Muscle layer of duodenum (tissue), 2 donors: ENCODE data around the gene CD164L2.

ENCODE experiments used
- H3K27ac ChIP-seq: one replicate; pipeline ENCODE4 v1.7.0; 2013; ENCODE audit warnings: mild to moderate bottlenecking, low read length
- H3K27me3 ChIP-seq: one replicate; pipeline ENCODE4 v1.7.0; 2013; ENCODE audit warnings: low read depth, mild to moderate bottlenecking, control low read depth, low read length
- H3K36me3 ChIP-seq, 2 donors: one replicate each; pipeline ENCODE4 v1.7.0; 2013; ENCODE audit warnings: low read length in 2 of 2, control low read depth in 1 of 2, mild to moderate bottlenecking in 1 of 2; ENCODE audit not compliant: insufficient read depth in 2 of 2, control insufficient read depth in 1 of 2
- H3K4me1 ChIP-seq, 2 donors: one replicate each; pipeline ENCODE4 v1.7.0; 2013; ENCODE audit warnings: low read length in 2 of 2, mild to moderate bottlenecking in 2 of 2, control low read depth in 1 of 2, moderate library complexity in 1 of 2; ENCODE audit not compliant: insufficient read depth in 2 of 2, control insufficient read depth in 1 of 2
- H3K4me3 ChIP-seq, 2 donors: one replicate each; pipeline ENCODE4 v1.7.0; 2013; ENCODE audit warnings: low read length in 2 of 2, low read depth in 1 of 2, mild to moderate bottlenecking in 1 of 2
- H3K9me3 ChIP-seq, 2 donors: one replicate each; pipeline ENCODE4 v1.7.0; 2013; ENCODE audit warnings: low read length in 2 of 2, control low read depth in 1 of 2, mild to moderate bottlenecking in 1 of 2; ENCODE audit not compliant: control insufficient read depth in 1 of 2
- donor health status: healthy.

Gene CD164L2

GRCh38 chr1:27358928-27359313 lies 24.2 kb downstream of the CD164L2 start:
- H3K9me3 ChIP-seq: no peaks in the 10 kb centered on the region
- peaks cover 33 to 81% of the 10 kb centered on the region in 2 donors for H3K36me3 ChIP-seq
- H3K4me1 ChIP-seq: peaks cover 0 to 15% of the 10 kb centered on the region in 2 donors
- no peak overlapping the region for H3K27ac ChIP-seq
- H3K4me3 ChIP-seq: no peak overlapping the region
- no peaks in the 10 kb centered on the region for H3K27me3 ChIP-seq

- peaks cover 33 to 81% of the 10 kb centered on the region in 2 donors for H3K36me3 ChIP-seq
- peaks cover 0 to 15% of the 10 kb centered on the region in 2 donors for H3K4me1 ChIP-seq
- H3K9me3 ChIP-seq: no peaks in the 10 kb centered on the region
- no peak overlapping the region for H3K27ac ChIP-seq
- H3K27me3 ChIP-seq: no peaks in the 10 kb centered on the region
- no peak overlapping the region for H3K4me3 ChIP-seq
These were observed 24.9 kb downstream of the CD164L2 start for GRCh38 chr1:27358038-27358927.

- Histone ChIP-seq H3K4me1 (peaks cover 0 to 15% of the 10 kb centered on the region in 2 donors), H3K36me3 (peaks cover 32 to 77% of the 10 kb centered on the region in 2 donors), H3K27ac (no peak overlapping the region), H3K27me3 (no peaks in the 10 kb centered on the region), H3K9me3 (no peaks in the 10 kb centered on the region), H3K4me3 (peak overlapping the region; percentile 37 to 50)
These were observed 25.7 kb downstream of the CD164L2 start for GRCh38 chr1:27357281-27358037.

GRCh38 chr1:27356619-27357280 lies 26.4 kb downstream of the CD164L2 start:
- peaks cover 25 to 70% of the 10 kb centered on the region in 2 donors for H3K36me3 ChIP-seq

GRCh38 chr1:27356277-27356618 lies 26.9 kb downstream of the CD164L2 start:
- Histone ChIP-seq H3K4me3 (no peak overlapping the region), H3K9me3 (no peaks in the 10 kb centered on the region), H3K27me3 (no peaks in the 10 kb centered on the region), H3K4me1 (peaks cover 0 to 16% of the 10 kb centered on the region in 2 donors), H3K36me3 (peaks cover 20 to 65% of the 10 kb centered on the region in 2 donors), H3K27ac (no peak overlapping the region)

More at GRCh38 chr1:27356619-27357280, 26.4 kb downstream of the CD164L2 start:
- Histone ChIP-seq H3K4me3 (peak overlapping the region in 1 of 2 donors; percentile 50), H3K27me3 (no peaks in the 10 kb centered on the region), H3K4me1 (peaks cover 0 to 15% of the 10 kb centered on the region in 2 donors), H3K9me3 (no peaks in the 10 kb centered on the region), H3K27ac (no peak overlapping the region)

- no peaks in the 10 kb centered on the region for H3K27me3 ChIP-seq
- H3K36me3 ChIP-seq: peaks cover 16 to 59% of the 10 kb centered on the region in 2 donors
- peaks cover 0 to 18% of the 10 kb centered on the region in 2 donors for H3K4me1 ChIP-seq
- H3K9me3 ChIP-seq: no peaks in the 10 kb centered on the region
- H3K27ac ChIP-seq: no peak overlapping the region
- no peak overlapping the region for H3K4me3 ChIP-seq
These were observed 27.4 kb downstream of the CD164L2 start for GRCh38 chr1:27355683-27356082.

- Histone ChIP-seq H3K9me3 (no peaks in the 10 kb centered on the region), H3K27ac (no peak overlapping the region), H3K36me3 (peaks cover 12 to 47% of the 10 kb centered on the region in 2 donors), H3K4me1 (peaks cover 2 to 33% of the 10 kb centered on the region in 2 donors), H3K27me3 (peaks cover 2% of the 10 kb centered on the region), H3K4me3 (no peak overlapping the region)
These were observed 29.5 kb downstream of the CD164L2 start for GRCh38 chr1:27353629-27354028.

GRCh38 chr1:27353166-27353565 lies 30.0 kb downstream of the CD164L2 start:
- no peaks in the 10 kb centered on the region for H3K9me3 ChIP-seq
- H3K36me3 ChIP-seq: peaks cover 12 to 42% of the 10 kb centered on the region in 2 donors
- no peak overlapping the region for H3K27ac ChIP-seq
- H3K4me3 ChIP-seq: no peak overlapping the region
- H3K27me3 ChIP-seq: peaks cover 2% of the 10 kb centered on the region
- H3K4me1 ChIP-seq: peaks cover 2 to 33% of the 10 kb centered on the region in 2 donors

GRCh38 chr1:27351541-27352107 lies 31.5 kb downstream of the CD164L2 start:
- H3K27me3 ChIP-seq: peaks cover 2% of the 10 kb centered on the region
- H3K4me3 ChIP-seq: no peak overlapping the region
- no peaks in the 10 kb centered on the region for H3K9me3 ChIP-seq
- peaks cover 2 to 23% of the 10 kb centered on the region in 2 donors for H3K4me1 ChIP-seq
- H3K36me3 ChIP-seq: peaks cover 12 to 29% of the 10 kb centered on the region in 2 donors
- no peak overlapping the region for H3K27ac ChIP-seq

GRCh38 chr1:27350663-27351540 lies 32.2 kb downstream of the CD164L2 start:
- Histone ChIP-seq H3K9me3 (no peaks in the 10 kb centered on the region), H3K4me3 (peak overlapping the region in 1 of 2 donors; percentile 66), H3K27me3 (peaks cover 2% of the 10 kb centered on the region), H3K4me1 (peaks cover 2 to 23% of the 10 kb centered on the region in 2 donors), H3K36me3 (peaks cover 8 to 22% of the 10 kb centered on the region in 2 donors), H3K27ac (no peak overlapping the region)
